ENCODE measurements around the gene GPR173.

GRCh38 chrX:53095796-53096195, 47.2 kb downstream of the GPR173 start:
- TF ChIP-seq CTCF (IDR thresholded peaks at IDR 0.05): no peak
- TF ChIP-seq POLR2A (IDR thresholded peaks at IDR 0.05): no peak
